A673 (cell line): Measurements from ENCODE around the gene PLK1. TPM values are rescaled to one million over a fixed set of nuclear protein-coding genes. Genes with fewer than 3 reads are reported as not detected.

Source experiments
- BruUV-seq: library from RNA; stranded (reverse); fragments of 400-500 nt; replicated peaks from 2 replicates; lab custom pipeline; 2021; lab: Mats Ljungman, UMichigan
- CTCF ChIA-PET: fragments of 300-600 bp; sonication (Branson Sonifier 250); formaldehyde crosslinking; loops from one replicate; lab custom pipeline; 2022; ENCODE audit warnings: antibody characterized with exemption; lab: Charles Lee
- POLR2A ChIA-PET: fragments of 300-600 bp; sonication (Branson Sonifier 250); formaldehyde crosslinking; loops from one replicate; lab custom pipeline; 2022; ENCODE audit warnings: antibody characterized with exemption; ENCODE audit not compliant: low non-redundant PET; lab: Charles Lee
- DNase-seq: peaks from one replicate; pipeline ENCODE4 v3.0.0-alpha.2; 2015; ENCODE audit warnings: low spot score
- H3K27ac ChIP-seq: fragments of 200-600 bp; sonication (generic); 2 replicates; pipeline ENCODE4 v1.5.1; 2016; ENCODE audit warnings: mixed run types, low read depth, mild to moderate bottlenecking, mixed read lengths, antibody characterized with exemption, low read length; ENCODE audit not compliant: poor library complexity, severe bottlenecking
- H3K27me3 ChIP-seq: fragments of 200-600 bp; sonication (generic); replicated peaks from 2 replicates; pipeline ENCODE4 v1.6.1; 2017; ENCODE audit warnings: mixed run types, low read depth, mild to moderate bottlenecking, mixed read lengths, antibody characterized with exemption, low read length; ENCODE audit not compliant: insufficient read depth, poor library complexity
- H3K36me3 ChIP-seq: fragments of 200-600 bp; sonication (generic); 2 replicates; pipeline ENCODE4 v1.6.1; 2016; ENCODE audit warnings: mixed run types, mild to moderate bottlenecking, mixed read lengths, antibody characterized with exemption, low read length; ENCODE audit not compliant: insufficient read depth, poor library complexity, severe bottlenecking
- H3K4me1 ChIP-seq: fragments of 200-600 bp; sonication (generic); 2 replicates; pipeline ENCODE4 v1.6.1; 2017; ENCODE audit warnings: mixed run types, mild to moderate bottlenecking, mixed read lengths, antibody characterized with exemption, low read length; ENCODE audit not compliant: insufficient read depth, poor library complexity, severe bottlenecking
- H3K4me3 ChIP-seq: fragments of 200-600 bp; sonication (generic); 2 replicates; pipeline ENCODE4 v1.5.1; 2016; ENCODE audit warnings: low read depth, mixed run types, mild to moderate bottlenecking, mixed read lengths, low read length; ENCODE audit not compliant: poor library complexity, severe bottlenecking
- H3K9me3 ChIP-seq: fragments of 200-600 bp; sonication (generic); 2 replicates; pipeline ENCODE4 v1.6.1; 2016; ENCODE audit warnings: mixed run types, low read depth, mild to moderate bottlenecking, mixed read lengths, antibody characterized with exemption, low read length; ENCODE audit not compliant: poor library complexity, severe bottlenecking
- EZH2 ChIP-seq: fragments of 200-600 bp; sonication (generic); IDR thresholded peaks from 2 replicates; pipeline ENCODE4 v1.6.1; 2017; ENCODE audit warnings: borderline replicate concordance, low read depth, mild to moderate bottlenecking, mixed read lengths, antibody characterized with exemption, low read length; ENCODE audit not compliant: poor library complexity, severe bottlenecking
- intact Hi-C: fragments of 100-400 bp; cut with micrococcal nuclease; formaldehyde crosslinking; loops from one replicate; pipeline ENCODE4 v1.10.0; 2022; ENCODE audit not compliant: unreplicated experiment
- total RNA-seq: library from RNA; stranded (reverse); gene quantifications from 2 replicates; pipeline ENCODE4 v1.2.3, GENCODE V29; 2021
- TF ChIP-seq, protein P1 (sequence below): fragments of 300-800, 200-600 bp; sonication (generic); conservative IDR thresholded peaks from 2 replicates; pipeline ENCODE4 v1.5.1; 2017; ENCODE audit warnings: low read depth, mild to moderate bottlenecking, antibody characterized with exemption, low read length, moderate library complexity, mixed read lengths

Gene PLK1
- total RNA-seq, 1 experiment from 2014 or later, result 234 TPM

DNA sequence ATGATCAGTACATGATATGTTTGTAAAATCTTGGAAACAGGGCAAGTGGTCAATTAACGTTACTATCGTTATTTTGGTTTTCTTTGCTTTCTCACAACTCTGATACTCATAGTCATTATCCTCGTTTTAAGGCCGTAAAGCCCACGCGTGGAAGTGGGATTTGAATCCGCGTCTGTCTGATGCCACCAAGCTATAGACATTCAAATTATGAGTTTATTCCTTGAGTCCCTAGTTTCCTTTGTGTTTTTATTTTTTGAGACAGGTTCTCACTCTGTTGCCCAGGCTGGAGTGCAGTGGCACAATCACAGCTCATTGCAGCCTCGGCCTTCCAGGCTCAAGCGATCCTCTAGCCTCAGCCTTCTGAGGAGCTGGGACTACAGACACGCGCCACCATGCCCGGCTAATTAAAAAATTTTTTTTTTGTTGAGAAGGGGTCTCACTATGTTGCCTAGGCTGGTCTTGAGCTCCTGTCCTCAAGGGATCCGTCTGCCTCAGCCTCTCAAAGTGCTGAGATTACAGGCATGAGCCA lies 36.4 kb upstream of the PLK1 start:
- no peaks in the 10 kb centered on the region for H3K27me3 ChIP-seq
- POLR2A ChIA-PET, result no interaction called here
- H3K4me3 ChIP-seq, result peak overlapping the region; percentile 99
- TF ChIP-seq, protein P1, sequence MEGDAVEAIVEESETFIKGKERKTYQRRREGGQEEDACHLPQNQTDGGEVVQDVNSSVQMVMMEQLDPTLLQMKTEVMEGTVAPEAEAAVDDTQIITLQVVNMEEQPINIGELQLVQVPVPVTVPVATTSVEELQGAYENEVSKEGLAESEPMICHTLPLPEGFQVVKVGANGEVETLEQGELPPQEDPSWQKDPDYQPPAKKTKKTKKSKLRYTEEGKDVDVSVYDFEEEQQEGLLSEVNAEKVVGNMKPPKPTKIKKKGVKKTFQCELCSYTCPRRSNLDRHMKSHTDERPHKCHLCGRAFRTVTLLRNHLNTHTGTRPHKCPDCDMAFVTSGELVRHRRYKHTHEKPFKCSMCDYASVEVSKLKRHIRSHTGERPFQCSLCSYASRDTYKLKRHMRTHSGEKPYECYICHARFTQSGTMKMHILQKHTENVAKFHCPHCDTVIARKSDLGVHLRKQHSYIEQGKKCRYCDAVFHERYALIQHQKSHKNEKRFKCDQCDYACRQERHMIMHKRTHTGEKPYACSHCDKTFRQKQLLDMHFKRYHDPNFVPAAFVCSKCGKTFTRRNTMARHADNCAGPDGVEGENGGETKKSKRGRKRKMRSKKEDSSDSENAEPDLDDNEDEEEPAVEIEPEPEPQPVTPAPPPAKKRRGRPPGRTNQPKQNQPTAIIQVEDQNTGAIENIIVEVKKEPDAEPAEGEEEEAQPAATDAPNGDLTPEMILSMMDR, result no peak
- TF ChIP-seq EZH2, result no peak
- CTCF ChIA-PET, result no interaction called here
- peaks cover 14% of the 10 kb centered on the region for H3K4me1 ChIP-seq
- H3K9me3 ChIP-seq, result no peaks in the 10 kb centered on the region
- TSS peak; percentile 34 for BruUV-seq
- intact Hi-C loops, result no loop called here
- no peak for DNase-seq
- peak overlapping the region; percentile 87 for H3K27ac ChIP-seq
- peaks cover 32% of the 10 kb centered on the region for H3K36me3 ChIP-seq

DNA sequence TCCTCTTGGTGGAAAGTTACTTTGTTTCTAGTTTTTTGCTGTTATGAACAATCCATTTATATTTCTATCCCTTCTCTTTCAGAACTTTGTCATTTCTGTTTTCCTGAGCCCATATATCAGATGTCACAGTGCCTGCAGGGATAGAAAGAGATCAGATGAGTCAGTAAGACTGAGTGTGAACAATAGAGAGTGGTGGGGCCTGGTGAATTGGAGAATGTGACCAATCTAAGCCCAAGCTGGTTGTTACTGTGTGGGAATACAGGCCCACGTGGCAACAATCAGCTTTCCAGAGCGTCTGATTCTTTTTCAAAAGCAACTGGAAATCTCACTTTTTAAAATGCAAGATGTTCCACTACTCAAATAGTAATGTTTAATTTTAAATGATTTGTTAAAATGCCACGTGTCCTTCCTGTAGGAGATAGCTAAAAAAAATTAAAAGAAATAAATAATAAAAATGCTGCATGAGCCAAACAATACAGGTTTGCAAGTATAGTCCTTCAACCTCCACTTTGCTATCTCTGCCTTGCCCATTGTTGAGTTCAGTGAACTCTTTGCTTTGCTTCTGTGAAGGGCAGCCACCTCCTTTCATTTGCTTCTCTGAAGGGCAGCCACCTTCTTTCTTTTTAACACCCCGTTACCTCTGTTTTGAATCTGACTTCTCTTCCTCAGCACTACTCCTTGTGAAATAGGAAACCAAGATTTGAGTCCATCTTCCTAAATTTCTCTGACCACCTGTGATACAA lies 27.8 kb upstream of the PLK1 start:
- Histone ChIP-seq H3K27ac (peak overlapping the region; percentile 17), H3K4me1 (peaks cover 6% of the 10 kb centered on the region), H3K4me3 (no peak overlapping the region), H3K36me3 (peaks cover 20% of the 10 kb centered on the region), H3K9me3 (no peaks in the 10 kb centered on the region), H3K27me3 (no peaks in the 10 kb centered on the region)
- BruUV-seq, result no TSS peak
- intact Hi-C loops, result no loop called here
- peak; percentile 61 for DNase-seq
- ChIA-PET POLR2A (no interaction called here), CTCF (no interaction called here)
- no peak for TF ChIP-seq EZH2
- TF ChIP-seq, protein P1, result no peak

DNA sequence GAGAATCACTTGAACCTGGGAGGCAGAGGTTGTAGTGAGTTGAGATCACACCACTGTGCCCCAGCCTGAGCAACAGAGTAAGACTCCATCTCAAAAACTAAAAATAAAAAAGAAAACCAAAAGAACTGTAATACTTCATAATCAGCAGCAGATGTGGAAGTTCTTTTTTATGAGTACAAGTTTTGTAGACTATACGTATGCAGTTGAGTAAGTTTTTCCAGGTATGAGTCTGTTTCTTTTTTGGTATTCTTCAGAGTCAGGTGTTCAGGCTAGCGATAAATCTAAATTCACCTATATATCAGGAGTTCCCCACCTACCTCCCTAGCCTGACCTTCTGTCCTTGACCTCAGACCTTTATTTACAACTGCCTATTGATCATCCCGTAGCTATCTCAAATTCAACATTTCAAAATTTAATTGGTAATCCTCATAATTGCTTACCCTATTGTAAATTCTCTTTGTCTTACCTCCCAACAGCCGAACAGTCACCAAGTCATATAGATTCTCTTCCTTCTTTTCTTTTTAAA lies 26.7 kb upstream of the PLK1 start:
- Histone ChIP-seq H3K27ac (no peak overlapping the region), H3K9me3 (no peaks in the 10 kb centered on the region), H3K36me3 (peaks cover 10% of the 10 kb centered on the region), H3K4me3 (no peak overlapping the region), H3K4me1 (peaks cover 6% of the 10 kb centered on the region), H3K27me3 (no peaks in the 10 kb centered on the region)
- no TSS peak for BruUV-seq
- no peak for TF ChIP-seq EZH2
- TF ChIP-seq, protein P1, result no peak
- POLR2A ChIA-PET, result no interaction called here
- CTCF ChIA-PET, result no interaction called here
- intact Hi-C loops, result no loop called here
- DNase-seq, result no peak
